Measurements from ENCODE around the gene BICRAL. TPM values are rescaled to one million over a fixed set of nuclear protein-coding genes. Genes with fewer than 3 reads are reported as not detected.
"Not testable (repeated sequence)": the region's sequence is repeated elsewhere in the genome, so short reads cannot be mapped to it uniquely, and the experiment has no call there.

BICRAL gene
- total and polyA plus RNA-seq, 2 donors (not counting 3 experiments of a cell fraction or from before 2014, with no cell fraction given) = 5.6 to 6.8 TPM

GRCh38 chr6:42774201-42774600 is 7.7 kb upstream of the BICRAL start:
- H3K9ac ChIP-seq (replicated peaks; ENCODE audit: extremely low read depth, insufficient read depth, low read length) = no peak overlapping the region
- FAIRE-seq (no peak), DNase-seq (ENCODE audit: low read depth, low spot score) (no peak)
- BruUV-seq (replicated peaks) = no TSS peak
- H3K4me1 ChIP-seq (ENCODE audit: control insufficient read depth, extremely low read depth, insufficient read depth, low read length) = peaks cover 8% of the 10 kb centered on the region
- CTCF ChIA-PET = no interaction called here
- intact Hi-C loops (cut with micrococcal nuclease) (no loop called here), dilution Hi-C loops (cut with MboI; ENCODE audit: extremely low pct_ligation_motif_present, low sequenced_read_pairs) (no loop called here)
- TF ChIP-seq POLR2A (IDR thresholded peaks at IDR 0.05; ENCODE audit: low read depth, low read length) (no peak), EZH2 (IDR thresholded peaks at IDR 0.05; ENCODE audit: borderline replicate concordance, low read depth, low read length, severe bottlenecking) (no peak), FOS (IDR thresholded peaks at IDR 0.05; ENCODE audit: borderline replicate concordance, insufficient read depth, low read length) (no peak), MAX (IDR thresholded peaks at IDR 0.05; ENCODE audit: insufficient read depth, insufficient read length) (no peak), POLR2AphosphoS5 (IDR thresholded peaks at IDR 0.05; ENCODE audit: insufficient read depth, low read depth, low read length) (no peak), CTCF (IDR thresholded peaks at IDR 0.05; ENCODE audit: extremely low read depth in 1 of 2, insufficient read depth in 1 of 2, low read depth in 1 of 2, low read length in 2 of 2) (no peak)
- H3K79me2 ChIP-seq (ENCODE audit: control insufficient read depth, insufficient read depth, low read length) = no peaks in the 10 kb centered on the region
- H3K9me1 ChIP-seq (replicated peaks; ENCODE audit: control insufficient read depth, extremely low read depth, insufficient read depth, low read length) = no peaks in the 10 kb centered on the region
- no peak overlapping the region for H3K4me2 ChIP-seq (ENCODE audit: insufficient read depth, low read length)
- H3K9me3 ChIP-seq (replicated peaks; ENCODE audit: control insufficient read depth, insufficient read depth, low read length) = no peaks in the 10 kb centered on the region
- H4K20me1 ChIP-seq (replicated peaks; ENCODE audit: control insufficient read depth, extremely low read depth, insufficient read depth, low read length) = no peaks in the 10 kb centered on the region
- H3K27ac ChIP-seq (ENCODE audit: insufficient read depth, low read depth, low read length) = no peak overlapping the region
- H3K4me3 ChIP-seq (replicated peaks in 1 of 3; ENCODE audit: insufficient read depth in 1 of 3, low read depth in 1 of 3, low read length in 3 of 3) = no peak overlapping the region
- H3K27me3 ChIP-seq (ENCODE audit: control insufficient read depth in 2 of 2, insufficient read depth in 2 of 2, low read length in 2 of 2) = no peaks in the 10 kb centered on the region
- POLR2A ChIA-PET = no interaction called here
- no peaks in the 10 kb centered on the region for H3K36me3 ChIP-seq (ENCODE audit: control insufficient read depth in 2 of 2, extremely low read depth in 1 of 2, insufficient read depth in 2 of 2, low read length in 2 of 2)
- no peak overlapping the region for H2AFZ ChIP-seq (ENCODE audit: low read depth, low read length)

GRCh38 chr6:42774821-42775487 is 6.9 kb upstream of the BICRAL start:
- dilution Hi-C loops (cut with MboI; ENCODE audit: extremely low pct_ligation_motif_present, low sequenced_read_pairs); H3K79me2 ChIP-seq (ENCODE audit: control insufficient read depth, insufficient read depth, low read length); H3K9ac ChIP-seq (replicated peaks; ENCODE audit: extremely low read depth, insufficient read depth, low read length); POLR2A ChIA-PET; H3K9me3 ChIP-seq (replicated peaks; ENCODE audit: control insufficient read depth, insufficient read depth, low read length); BruUV-seq (replicated peaks); H3K4me3 ChIP-seq (replicated peaks in 1 of 3; ENCODE audit: insufficient read depth in 1 of 3, low read depth in 1 of 3, low read length in 3 of 3); FAIRE-seq; DNase-seq (ENCODE audit: low read depth, low spot score); H2AFZ ChIP-seq (ENCODE audit: low read depth, low read length); H4K20me1 ChIP-seq (replicated peaks; ENCODE audit: control insufficient read depth, extremely low read depth, insufficient read depth, low read length); H3K36me3 ChIP-seq (ENCODE audit: control insufficient read depth in 2 of 2, extremely low read depth in 1 of 2, insufficient read depth in 2 of 2, low read length in 2 of 2); H3K27me3 ChIP-seq (ENCODE audit: control insufficient read depth in 2 of 2, insufficient read depth in 2 of 2, low read length in 2 of 2); intact Hi-C loops (cut with micrococcal nuclease); H3K4me2 ChIP-seq (ENCODE audit: insufficient read depth, low read length); H3K27ac ChIP-seq (ENCODE audit: insufficient read depth, low read depth, low read length); H3K4me1 ChIP-seq (ENCODE audit: control insufficient read depth, extremely low read depth, insufficient read depth, low read length); H3K9me1 ChIP-seq (replicated peaks; ENCODE audit: control insufficient read depth, extremely low read depth, insufficient read depth, low read length): not testable (repeated sequence)
- CTCF ChIA-PET = interaction anchor here (1.0 to 1.3 kb wide), 2 partner anchors 9 to 16 kb away, joined by 3 read pairs; no protein-coding TSS in a partner anchor

All from endothelial cell of umbilical vein (primary cell).